HG03575 (cell line): Measurements from ENCODE around the gene GADL1.
A peak's percentile ranks its signal among the peaks of the same experiment; 100 is the strongest.

ENCODE experiments used
- ATAC-seq: cut with Tn5 transposase; IDR thresholded peaks from one replicate; pipeline ENCODE4 v1.9.1; 2021; ENCODE audit not compliant: unreplicated experiment, insufficient number of reproducible peaks, low FRiP score; ENCODE audit errors: extremely low read depth

GADL1 gene

GRCh38 chr3:30707825-30708224 lies 186.6 kb downstream of the GADL1 start:
- ATAC-seq, result no peak

DNA sequence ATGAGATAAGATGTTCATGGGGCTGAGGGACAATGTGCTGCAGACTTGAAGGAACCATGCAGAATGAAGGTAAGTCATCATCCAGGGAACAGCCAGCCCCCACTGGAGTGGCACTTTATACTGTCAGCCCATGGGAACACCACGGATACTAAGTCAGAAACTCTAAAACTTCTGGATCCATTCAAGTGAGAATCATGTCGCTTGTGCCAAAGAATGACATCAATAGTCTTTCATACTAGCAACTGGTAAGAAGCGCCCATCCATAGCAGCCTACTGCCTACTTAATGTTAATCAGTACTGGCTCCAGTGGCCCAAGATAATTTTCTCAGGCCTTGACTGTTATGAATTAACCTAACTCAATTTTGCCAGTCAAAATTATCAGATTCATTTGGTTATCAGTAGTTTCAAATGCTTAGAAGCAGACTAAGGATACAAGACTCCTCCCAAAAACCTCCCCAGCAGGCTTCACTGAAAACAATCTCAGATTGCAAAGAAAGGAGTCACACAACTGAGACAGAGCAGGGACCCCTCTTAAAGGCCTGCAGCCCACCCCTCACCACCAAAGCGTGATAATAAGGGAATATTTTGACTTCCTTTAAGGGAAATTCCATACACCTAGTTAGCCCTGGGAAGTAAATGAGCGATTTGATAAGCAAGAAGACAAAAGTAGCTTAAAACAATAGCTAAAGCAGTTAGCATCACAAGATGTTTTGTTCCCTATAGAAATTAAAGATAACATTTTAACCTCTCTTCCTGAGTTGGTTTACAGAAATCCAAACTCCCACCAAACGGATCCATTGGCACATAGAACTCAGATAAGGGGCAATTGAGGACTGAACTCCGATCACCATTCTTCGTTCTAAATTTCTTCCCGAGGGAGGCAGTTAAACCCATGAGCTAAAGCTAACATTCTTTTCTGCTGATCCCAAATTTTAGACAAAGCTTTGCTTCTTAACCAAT lies 189.2 kb downstream of the GADL1 start:
- ATAC-seq, result no peak

DNA sequence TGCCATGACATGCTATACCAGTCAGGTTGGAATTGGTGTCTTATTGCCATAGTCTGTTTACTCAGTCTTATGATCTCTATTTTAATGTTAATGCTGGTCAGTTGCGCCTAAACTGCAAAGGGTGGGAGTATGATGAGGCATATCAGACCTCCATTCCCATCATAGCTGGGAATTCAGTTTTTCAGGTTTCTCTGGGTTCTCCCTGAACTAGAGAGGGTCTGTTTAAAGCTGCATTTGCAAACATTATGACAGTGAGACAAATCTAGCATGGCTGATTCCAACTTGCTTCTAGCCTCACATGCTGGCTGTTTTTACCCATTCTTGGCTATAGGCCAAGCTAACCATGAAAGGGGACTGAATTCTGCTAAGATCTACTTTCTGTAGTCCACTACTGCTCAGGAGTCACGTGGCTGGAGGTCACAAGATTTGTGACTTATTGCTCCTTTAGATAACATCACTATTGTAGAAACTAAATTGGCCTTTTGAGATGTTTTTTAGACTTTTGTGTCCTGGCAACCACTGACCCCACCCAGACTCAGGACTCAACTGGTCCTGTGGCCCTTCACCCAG lies 191.5 kb downstream of the GADL1 start:
- ATAC-seq, result no peak

DNA sequence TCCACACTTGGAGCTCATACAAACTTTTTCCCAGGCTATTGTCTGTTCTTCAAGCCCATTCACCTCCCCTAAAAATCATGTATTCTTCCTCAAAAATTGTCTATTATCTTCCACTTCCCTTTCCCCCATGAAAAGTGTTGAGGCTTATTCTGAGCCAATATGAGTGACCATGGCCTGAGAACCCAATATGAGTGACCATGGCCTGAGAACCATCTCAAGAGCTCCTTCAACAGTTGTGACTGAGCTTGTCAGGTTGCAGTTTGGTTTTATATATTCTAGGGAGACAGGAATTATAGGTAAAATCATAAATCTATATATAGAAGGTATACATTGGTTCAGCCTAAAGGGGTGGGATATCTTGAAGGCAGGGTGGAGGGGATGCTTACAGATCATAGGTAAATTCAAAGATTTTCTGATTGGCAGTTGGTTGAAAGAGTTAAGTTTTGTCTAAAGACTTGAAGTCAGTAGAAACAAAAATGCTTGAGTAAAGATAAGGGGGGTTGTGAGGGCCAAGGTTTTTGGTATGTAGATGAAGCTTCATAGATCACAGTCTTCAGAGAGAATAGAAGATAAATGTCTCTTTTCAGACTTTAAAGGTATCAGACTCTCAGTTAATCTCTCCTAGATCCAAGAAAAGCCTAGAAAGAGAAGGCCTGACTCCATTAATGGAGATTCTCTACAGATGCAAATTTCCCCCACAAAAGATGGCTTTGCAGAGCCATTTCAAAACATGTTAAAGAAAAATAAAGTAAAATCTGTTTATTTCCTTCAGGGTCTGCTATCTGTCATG lies 192.2 kb downstream of the GADL1 start:
- no peak for ATAC-seq

- ATAC-seq, result no peak
These were observed 193.6 kb downstream of the GADL1 start for GRCh38 chr3:30700702-30701321.

DNA sequence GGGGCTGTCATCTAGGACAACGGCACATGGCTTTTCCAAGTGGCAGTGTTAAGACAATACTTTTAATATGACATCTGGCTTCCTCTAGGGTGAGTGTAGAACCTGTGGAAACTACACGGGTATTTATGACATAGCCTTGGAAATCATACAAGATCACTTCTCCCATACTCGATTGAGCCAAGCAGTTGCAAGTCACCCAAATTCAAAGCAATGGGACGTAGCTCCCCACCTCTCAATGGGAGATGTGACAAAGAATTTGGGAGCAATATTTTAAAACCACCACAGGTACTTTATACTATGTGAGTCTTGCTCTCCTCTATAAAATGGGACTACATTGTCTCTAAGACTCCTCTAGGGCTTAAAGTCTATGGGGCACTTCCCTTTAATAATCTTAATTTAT lies 194.5 kb downstream of the GADL1 start:
- ATAC-seq, result no peak

DNA sequence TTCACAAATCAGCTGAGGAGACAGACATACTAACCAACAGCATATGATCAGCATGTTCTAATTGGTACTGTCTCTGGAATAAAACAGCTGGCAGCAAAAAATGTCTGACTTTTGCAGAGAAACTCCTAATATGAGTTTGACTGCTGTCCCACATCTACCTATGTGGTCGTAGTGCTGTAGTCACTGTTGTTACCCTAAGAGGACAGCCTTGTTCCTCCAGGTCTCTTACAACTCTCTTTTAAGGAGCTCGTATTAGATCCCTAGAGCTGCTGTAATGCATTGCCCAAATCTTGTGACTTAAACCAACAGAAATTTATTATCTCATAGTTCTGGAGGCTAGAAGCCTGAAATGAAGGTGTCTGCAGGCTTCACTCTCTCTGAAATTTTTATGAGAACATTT lies 195.9 kb downstream of the GADL1 start:
- no peak for ATAC-seq

GRCh38 chr3:30696896-30697295 lies 197.6 kb downstream of the GADL1 start:
- no peak for ATAC-seq

DNA sequence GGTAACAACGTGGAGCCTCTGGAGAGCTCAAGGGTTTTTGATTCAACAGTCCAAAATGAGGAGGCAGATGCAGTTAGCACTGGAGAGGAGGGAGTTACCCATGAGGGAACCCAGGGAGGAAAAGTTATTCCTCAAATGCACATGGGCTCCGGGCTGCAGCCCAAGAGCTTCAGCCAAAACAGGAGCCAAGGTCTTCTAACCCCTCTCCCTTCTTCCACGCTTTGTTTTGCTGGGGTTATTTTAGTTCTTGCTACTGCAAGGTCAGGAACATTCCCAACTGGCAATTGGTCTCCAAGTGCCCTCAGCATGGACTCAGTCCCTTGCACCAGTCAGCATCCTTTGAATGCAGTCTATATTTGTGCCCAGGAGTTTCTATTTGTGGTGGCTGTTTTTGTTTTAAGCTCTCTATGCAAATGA lies 198.1 kb downstream of the GADL1 start:
- ATAC-seq, result no peak

GRCh38 chr3:30695302-30696061 lies 199.0 kb downstream of the GADL1 start:
- ATAC-seq, result no peak

DNA sequence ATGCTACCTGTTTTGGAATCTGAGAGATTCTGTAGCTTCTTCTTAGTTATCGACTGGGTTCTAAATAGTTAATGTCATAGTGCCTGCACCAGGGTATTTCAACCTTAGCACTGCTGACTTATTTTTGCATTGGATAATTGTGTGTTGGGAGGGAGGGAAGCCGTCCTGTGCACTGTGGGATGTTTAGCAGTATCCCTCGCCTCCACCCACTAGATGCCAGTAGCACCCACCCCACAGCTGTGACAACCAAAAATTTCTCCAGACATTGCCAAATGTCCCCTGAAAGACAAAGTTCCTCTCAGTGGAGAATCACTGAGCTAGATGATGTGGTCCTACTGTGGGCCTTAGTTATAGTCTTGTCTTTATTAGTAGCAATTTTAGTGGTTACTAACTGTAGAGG lies 199.8 kb downstream of the GADL1 start:
- ATAC-seq, result no peak

DNA sequence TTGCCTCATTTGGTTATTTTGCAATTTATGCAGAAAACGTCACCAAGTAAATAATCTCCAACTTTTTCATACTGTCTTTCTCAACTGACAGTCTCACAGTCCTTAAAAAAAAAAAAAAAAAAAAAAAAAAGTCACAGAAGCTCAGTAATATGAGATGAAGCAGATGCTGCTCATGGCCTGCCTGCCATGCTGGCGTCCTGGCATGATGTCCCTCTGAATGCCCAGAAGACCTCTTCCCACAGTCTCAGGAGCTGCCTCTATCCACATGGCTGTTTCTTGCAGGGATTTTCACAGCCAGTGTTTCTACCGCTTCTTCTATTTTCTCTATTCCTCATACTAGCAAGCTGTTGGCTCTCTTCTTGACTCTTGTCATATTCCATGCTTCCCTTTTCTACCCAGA lies 200.3 kb downstream of the GADL1 start:
- ATAC-seq, result no peak

DNA sequence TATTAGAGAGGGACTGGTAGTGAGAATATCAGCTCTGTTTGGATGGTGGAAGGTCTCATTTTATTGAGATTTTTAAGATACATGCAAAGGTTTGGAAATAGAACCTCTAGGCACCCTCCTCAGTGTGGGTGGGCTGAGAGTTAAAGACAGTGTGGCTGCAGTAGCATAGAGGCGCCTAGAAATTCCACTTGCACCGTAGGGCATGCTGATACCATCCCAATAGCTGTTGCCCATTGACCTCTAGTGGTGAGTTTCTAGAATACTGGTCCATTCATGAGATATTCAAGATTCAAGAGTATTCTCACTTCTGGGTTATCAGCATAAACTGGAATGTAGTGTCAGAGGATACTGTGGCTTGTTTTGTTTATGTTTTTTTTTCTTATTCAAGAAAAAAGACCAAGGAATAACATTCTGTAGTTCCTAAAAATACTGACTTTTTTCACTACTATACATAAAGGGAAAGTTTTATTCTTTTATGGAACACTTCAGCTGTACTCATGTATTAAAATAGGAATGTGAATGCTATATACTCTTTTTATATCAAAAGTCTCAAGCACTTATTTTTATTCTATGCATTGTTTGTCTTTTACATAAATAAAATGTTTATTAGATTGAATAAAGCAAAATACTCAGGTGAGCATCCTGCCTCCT lies 200.9 kb downstream of the GADL1 start:
- ATAC-seq, result peak; percentile 92

DNA sequence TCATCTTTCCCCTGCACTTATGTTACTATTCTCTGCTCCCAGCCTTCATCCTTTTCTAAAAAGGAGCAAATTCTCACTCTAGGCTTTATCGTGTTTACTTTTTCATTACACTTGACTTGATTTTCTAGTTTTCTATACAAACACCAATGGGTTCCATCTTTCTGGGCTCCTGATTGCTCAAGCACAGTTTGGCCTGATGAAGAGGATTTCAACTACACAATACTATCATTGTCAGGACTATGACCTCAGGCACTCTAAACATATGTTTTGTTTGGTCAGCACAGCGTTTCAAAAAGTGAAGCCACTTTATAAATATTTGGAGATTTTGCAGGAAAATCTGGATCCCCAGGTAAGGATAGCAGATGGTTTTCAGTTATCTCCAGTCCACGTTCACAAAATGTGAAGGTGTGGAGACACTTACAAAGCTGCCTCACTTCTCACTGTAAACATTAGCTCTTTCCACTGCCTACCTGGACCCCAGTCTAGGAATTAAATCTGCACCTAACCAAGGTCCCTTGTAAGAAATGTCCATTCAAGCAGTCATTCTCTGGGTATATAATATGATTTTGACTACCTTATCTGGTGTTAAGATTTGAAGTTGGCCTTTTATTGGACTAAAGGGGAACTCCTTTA lies 201.8 kb downstream of the GADL1 start:
- no peak for ATAC-seq

DNA sequence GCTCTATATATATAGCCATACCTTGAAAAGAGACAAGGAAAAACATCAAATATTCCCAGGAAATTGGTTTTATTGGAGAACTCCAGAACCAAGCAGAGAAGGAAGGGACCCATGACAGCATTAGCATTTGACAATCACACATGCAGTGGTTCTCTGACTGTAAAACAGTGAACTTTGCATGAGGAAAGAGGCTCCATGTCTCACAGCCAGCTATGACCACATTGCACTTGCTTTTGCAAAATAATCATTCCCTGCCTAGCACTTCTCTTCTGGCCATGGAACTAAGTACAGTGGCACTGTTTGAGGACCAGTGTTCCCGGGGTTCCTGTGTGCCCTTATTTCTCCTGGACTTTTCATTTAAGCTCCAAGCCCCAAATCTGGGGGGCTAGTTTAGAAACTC lies 202.5 kb downstream of the GADL1 start:
- ATAC-seq, result no peak

DNA sequence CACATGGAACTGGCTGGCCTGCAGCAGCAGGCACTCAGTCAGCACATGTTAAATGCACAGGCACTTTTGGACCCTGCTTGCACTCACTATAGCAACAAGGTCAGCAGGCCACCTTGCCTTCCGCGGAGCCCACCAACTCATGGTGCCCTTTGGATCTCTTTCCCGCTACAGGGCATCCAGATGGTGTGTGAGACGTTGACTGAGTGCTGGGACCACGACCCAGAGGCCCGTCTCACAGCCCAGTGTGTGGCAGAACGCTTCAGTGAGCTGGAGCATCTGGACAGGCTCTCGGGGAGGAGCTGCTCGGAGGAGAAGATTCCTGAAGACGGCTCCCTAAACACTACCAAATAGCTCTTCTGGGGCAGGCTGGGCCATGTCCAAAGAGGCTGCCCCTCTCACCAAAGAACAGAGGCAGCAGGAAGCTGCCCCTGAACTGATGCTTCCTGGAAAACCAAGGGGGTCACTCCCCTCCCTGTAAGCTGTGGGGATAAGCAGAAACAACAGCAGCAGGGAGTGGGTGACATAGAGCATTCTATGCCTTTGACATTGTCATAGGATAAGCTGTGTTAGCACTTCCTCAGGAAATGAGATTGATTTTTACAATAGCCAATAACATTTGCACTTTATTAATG lies 203.1 kb downstream of the GADL1 start:
- ATAC-seq, result no peak

DNA sequence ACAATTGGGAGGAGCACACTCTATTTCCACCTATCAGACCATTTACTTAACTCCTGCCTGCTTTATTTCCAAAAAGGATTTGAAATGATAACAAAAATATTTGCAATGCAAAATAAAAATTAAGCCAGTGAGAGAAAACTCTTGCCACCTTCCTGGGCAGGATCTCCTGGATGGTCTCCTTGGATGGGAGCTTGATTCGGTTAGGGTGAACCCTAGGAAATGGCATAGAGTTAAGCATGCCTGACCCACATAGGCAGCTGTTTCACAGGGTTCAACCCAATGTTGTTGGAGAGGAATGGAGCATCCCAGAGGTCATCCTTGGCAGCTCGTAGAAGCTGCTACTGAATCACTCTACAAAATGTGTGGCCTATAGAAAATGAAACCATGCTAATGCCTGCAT lies 204.3 kb downstream of the GADL1 start:
- ATAC-seq, result no peak
